ENCODE measurements around the gene COMMD9.
"Not testable (repeated sequence)": the region's sequence is repeated elsewhere in the genome, so short reads cannot be mapped to it uniquely, and the experiment has no call there.

Gene COMMD9

DNA sequence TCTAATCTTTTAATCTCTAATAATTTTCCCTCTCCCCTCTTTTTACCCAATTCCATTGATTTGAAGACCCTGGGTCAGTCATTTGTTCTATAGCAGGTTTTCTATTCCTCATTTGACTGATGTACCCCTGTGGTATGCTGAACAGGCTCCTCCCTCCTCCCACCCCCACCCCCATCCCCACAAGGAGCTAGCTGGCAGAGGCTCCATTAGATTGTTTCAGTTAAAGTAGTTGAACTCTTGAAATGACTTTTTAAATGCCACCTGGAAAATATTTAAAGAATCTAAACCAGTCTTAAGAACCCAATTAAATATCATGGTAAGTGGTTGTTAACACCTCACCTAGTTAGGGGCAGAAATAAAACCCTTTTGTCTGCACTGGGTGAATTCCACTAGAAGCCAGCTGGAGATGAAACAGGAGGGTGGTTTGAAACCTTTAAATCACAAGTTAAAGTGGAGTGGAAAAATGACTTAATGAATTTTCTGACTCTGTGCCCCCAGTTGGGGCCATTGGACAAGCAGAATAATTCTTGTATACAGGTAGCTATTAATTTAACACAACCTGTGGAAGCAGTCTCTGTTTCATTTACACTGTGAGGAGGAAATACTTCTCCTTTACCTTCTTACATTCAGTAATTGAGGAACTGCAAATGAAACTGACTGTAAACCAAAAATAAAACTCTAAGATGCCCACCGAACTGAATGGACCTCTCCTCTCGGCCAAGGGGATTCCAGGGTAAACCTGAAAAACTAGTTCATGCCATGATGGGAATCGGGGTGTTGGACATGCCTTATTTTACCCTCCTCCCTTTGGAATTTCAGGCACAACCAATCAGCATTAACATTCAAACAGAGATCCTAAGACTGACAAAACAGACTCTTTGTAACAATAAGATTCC is 37.5 kb upstream of the COMMD9 start:
- Histone ChIP-seq H3K4me3 (ENCODE audit: low read depth, low read length) (no peak overlapping the region), H3K27ac (no peak overlapping the region), H3K27me3 (ENCODE audit: insufficient read depth, low read depth, severe bottlenecking) (no peaks in the 10 kb centered on the region), H3K36me3 (no peaks in the 10 kb centered on the region), H3K9me3 (ENCODE audit: severe bottlenecking) (no peaks in the 10 kb centered on the region)
- DNase-seq = no peak
- TF ChIP-seq, protein P1, sequence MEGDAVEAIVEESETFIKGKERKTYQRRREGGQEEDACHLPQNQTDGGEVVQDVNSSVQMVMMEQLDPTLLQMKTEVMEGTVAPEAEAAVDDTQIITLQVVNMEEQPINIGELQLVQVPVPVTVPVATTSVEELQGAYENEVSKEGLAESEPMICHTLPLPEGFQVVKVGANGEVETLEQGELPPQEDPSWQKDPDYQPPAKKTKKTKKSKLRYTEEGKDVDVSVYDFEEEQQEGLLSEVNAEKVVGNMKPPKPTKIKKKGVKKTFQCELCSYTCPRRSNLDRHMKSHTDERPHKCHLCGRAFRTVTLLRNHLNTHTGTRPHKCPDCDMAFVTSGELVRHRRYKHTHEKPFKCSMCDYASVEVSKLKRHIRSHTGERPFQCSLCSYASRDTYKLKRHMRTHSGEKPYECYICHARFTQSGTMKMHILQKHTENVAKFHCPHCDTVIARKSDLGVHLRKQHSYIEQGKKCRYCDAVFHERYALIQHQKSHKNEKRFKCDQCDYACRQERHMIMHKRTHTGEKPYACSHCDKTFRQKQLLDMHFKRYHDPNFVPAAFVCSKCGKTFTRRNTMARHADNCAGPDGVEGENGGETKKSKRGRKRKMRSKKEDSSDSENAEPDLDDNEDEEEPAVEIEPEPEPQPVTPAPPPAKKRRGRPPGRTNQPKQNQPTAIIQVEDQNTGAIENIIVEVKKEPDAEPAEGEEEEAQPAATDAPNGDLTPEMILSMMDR (IDR thresholded peaks at IDR 0.05; ENCODE audit: low read depth, low read length) = no peak

DNA sequence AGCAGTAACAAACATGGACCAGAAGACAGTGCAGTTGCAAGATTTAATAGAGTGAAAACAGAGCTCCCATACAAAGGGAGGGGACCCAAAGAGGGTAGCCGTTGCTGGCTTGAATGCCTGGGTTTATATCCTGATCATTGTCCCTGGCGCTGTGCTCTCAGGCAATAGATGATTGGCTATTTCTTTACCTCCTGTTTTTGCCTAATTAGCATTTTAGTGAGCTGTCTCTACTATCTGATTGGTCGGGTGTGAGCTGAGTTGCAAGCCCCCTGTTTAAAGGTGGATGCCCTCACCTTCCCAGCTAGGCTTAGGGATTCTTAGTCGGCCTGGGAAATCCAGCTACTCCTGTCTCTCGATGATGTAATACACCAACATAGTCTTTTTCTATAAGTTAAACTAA is 36.2 kb upstream of the COMMD9 start:
- DNase-seq; H3K36me3 ChIP-seq; H3K27me3 ChIP-seq (ENCODE audit: insufficient read depth, low read depth, severe bottlenecking); H3K27ac ChIP-seq; H3K4me3 ChIP-seq (ENCODE audit: low read depth, low read length); H3K9me3 ChIP-seq (ENCODE audit: severe bottlenecking): not testable (repeated sequence)

DNA sequence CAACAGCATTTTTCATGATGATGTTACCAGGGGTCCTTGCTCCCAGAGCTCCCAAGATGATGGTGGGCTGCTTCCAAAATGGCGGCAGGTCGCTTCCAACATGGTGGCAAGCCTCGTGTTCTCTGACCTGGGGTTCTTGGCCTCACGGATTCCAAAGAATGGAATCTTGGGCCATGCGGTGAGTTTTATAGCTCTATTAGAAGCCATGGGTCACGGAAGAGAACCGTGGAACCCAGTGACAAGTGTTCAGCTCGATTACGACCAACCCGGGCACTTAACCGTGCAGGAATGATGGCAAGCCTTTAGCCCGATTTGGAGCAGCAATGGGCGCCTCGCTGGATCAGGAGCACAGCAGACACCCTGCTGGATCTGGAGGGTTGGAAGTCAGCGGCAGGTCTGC is 35.7 kb upstream of the COMMD9 start:
- H3K36me3 ChIP-seq = not testable (repeated sequence)

DNA sequence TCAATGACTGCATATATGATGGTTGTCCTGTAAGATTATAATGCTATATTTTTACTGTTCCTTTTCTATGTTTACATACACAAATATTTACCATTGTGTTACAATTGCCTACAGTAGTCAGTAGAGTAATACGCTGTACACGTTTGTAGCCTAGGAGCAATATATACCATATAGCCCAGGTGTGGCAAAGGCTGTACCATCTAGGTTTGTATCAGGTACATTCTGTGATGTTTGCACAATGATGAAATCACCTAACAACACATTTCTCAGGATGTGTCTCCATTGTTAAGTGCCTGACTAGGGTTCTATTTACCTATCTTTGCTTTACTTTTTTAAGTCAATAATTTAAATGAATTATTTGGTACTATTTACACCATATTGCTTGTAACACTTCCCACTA is 28.8 kb upstream of the COMMD9 start:
- Histone ChIP-seq H3K9me3 (ENCODE audit: severe bottlenecking) (no peaks in the 10 kb centered on the region), H3K27me3 (ENCODE audit: insufficient read depth, low read depth, severe bottlenecking) (no peaks in the 10 kb centered on the region)
- DNase-seq = no peak

More for the DNA sequence above, 35.7 kb upstream of the COMMD9 start:
- not testable (repeated sequence) for H3K9me3 ChIP-seq (ENCODE audit: severe bottlenecking); DNase-seq; H3K27me3 ChIP-seq (ENCODE audit: insufficient read depth, low read depth, severe bottlenecking); H3K4me3 ChIP-seq (ENCODE audit: low read depth, low read length); H3K27ac ChIP-seq

DNA sequence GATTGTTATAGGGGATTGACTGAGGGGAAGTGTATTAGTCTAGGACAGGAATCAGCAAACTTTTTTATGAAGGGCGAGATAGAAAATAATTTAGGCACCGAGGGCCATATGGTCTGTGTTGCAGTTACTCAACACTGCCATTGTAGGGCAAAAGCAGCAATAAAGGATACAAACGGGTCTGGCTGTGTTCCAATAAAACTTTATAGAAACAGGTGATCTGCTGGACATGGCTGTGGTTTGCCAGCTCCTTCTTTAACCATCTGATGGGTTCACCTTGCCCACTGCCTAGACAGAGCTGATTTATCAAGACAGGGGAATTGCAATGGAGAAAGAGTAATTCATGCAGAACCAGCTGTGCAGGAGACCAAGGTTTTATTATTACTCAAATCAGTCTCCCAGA is 26.8 kb upstream of the COMMD9 start:
- TF ChIP-seq, protein P1 (IDR thresholded peaks at IDR 0.05; ENCODE audit: low read depth, low read length) = no peak
- H3K36me3 ChIP-seq = no peaks in the 10 kb centered on the region
- no peaks in the 10 kb centered on the region for H3K27me3 ChIP-seq (ENCODE audit: insufficient read depth, low read depth, severe bottlenecking)
- DNase-seq = no peak
- no peak overlapping the region for H3K4me3 ChIP-seq (ENCODE audit: low read depth, low read length)
- no peak overlapping the region for H3K27ac ChIP-seq
- no peaks in the 10 kb centered on the region for H3K9me3 ChIP-seq (ENCODE audit: severe bottlenecking)

More for the DNA sequence above, 28.8 kb upstream of the COMMD9 start:
- no peak overlapping the region for H3K27ac ChIP-seq
- H3K4me3 ChIP-seq (ENCODE audit: low read depth, low read length) = no peak overlapping the region
- H3K36me3 ChIP-seq = no peaks in the 10 kb centered on the region
- TF ChIP-seq, protein P1 (IDR thresholded peaks at IDR 0.05; ENCODE audit: low read depth, low read length) = no peak

DNA sequence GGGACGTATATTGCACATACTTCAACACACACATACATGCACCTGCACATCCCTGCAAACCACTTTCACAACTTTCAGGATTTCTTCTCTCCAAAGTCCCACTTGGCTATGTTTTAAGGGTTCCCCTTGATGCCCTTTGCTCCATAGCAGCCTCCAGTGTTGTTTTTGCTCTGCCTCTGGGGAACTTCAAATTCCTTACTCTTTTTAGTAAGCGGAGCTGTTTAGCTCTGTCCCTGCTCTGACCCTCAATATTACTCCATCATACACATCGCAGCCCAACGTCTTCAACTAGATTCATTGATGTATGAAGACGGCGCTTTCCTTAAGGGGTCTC is 25.2 kb upstream of the COMMD9 start:
- TF ChIP-seq, protein P1 (IDR thresholded peaks at IDR 0.05; ENCODE audit: low read depth, low read length) = no peak
- no peaks in the 10 kb centered on the region for H3K27me3 ChIP-seq (ENCODE audit: insufficient read depth, low read depth, severe bottlenecking)
- no peak overlapping the region for H3K27ac ChIP-seq
- no peak for DNase-seq
- no peak overlapping the region for H3K4me3 ChIP-seq (ENCODE audit: low read depth, low read length)
- no peaks in the 10 kb centered on the region for H3K36me3 ChIP-seq
- H3K9me3 ChIP-seq (ENCODE audit: severe bottlenecking) = no peaks in the 10 kb centered on the region

Measured in WERI-Rb-1 (cell line).